Fibroblast of skin of right biceps (primary cell): ENCODE measurements around the gene ZHX3.

Source experiments
- DNase-seq: peaks from one replicate; pipeline ENCODE4 v3.0.0-alpha.2; 2013

ZHX3 gene

DNA sequence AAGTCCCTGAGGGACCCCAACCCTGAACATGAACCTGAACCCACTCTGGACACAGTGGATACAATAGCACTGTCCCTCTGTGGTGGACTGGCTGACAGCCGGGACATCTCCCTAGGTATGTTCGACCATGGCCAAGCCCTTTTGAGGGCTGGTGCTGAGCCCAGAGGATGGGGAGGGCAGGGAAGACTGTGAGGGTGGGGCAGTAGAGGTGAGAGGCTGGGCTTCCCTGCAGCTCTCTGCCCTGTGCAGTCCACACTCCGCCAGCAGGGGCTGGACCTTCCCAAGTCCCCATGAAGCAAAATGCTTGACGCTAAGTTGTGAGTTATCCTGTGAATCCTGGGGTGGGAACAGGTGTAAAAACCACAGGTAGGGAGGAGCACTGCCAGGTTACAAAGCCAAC lies 34.6 kb upstream of the ZHX3 start:
- DNase-seq = no peak

DNA sequence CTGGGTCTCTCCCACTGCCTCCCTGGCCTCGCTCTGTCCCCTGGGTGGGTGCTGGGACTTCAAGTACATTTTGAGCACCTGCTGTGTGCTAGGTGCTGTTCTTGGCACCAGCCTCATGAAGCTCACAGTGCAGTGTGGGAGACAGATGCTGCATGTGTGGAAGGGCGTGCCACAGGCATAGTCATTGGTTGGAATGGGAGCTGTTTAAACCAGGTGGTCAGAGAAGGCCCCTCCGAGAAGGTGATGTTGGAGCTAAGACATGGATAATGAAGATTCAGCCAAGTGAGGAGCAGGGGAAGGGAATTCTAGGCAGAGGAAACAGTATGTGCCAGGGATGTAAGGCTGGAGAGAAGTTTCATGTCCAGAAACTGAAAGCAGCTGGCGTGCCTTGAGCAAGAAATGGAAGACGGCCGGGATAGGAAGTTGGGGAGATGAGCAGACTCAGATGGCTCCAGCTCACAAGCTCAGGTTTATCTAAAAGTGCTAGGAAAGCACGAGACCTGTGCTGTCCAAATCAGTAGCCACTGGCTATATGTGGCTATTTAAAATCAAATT lies 33.0 kb upstream of the ZHX3 start:
- DNase-seq = no peak

DNA sequence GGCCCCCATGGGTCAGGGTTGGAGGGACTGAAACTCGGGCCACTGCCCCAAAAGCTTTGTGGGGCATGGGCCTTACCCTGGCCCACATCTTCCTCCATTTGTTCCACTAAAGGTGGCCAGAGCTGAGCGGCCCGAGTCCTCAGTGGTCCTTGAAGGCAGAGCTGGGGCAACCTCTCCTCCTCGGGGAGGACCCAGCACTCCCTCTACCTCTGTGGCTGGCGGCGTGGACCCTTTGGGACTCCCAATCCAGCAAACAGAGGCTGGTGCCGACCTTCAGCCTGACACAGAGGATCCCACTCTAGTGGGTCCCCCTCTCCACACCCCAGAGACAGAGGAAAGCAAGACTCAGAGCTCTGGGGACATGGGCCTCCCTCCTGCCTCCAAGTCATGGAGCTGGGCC lies 32.4 kb upstream of the ZHX3 start:
- DNase-seq = no peak

DNA sequence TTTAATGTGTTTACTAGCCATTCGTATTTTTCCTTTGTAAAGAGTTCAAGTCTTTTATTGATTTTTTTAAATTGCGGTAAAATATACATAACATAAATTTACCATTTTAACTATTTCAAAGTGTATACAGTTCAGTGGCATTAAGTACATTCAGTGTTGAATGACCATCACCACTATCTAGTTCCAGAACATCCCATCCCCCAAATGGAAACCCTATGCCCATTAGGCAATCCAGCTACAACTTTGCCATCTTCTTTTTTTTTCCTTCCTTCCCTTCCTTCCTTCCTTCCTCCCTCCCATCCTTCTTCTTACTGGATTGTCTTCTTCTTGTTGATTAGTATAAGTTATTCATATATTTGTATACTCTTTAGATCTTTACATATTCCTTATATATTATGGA lies 31.7 kb upstream of the ZHX3 start:
- no peak for DNase-seq

DNA sequence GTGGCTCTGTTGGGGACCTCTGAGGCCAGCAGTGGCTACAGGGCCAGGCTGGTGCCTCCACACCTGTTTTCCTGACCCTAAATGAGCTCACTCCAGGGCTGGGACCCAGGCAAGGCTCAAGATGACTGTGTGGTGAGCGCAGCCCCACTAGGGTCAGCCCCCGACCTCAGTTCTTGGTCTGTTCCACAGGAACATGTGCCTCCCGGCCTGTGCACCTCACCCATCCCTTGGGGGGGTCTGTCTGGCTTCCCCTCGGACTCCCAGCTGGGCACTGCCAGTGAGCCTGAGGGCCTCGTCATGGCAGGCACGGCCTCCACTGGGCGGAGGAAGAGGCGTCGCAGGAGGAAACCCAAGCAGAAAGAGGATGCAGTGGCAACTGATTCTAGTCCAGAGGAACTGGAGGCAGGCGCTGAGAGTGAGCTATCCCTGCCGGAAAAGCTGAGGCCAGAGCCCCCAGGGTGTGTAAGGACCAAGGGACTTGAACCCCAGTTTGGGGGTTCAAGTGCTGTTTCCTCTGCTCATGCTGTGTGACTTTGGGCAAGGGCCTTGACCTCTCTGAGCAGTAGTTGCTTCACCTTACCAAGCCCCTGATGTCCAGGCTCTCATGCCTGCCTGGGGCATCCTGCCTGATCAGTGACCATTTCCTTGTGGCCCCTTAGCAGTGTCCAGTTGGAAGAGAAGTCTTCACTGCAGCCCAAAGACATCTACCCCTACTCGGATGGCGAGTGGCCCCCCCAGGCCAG lies 31.1 kb upstream of the ZHX3 start:
- DNase-seq = no peak

DNA sequence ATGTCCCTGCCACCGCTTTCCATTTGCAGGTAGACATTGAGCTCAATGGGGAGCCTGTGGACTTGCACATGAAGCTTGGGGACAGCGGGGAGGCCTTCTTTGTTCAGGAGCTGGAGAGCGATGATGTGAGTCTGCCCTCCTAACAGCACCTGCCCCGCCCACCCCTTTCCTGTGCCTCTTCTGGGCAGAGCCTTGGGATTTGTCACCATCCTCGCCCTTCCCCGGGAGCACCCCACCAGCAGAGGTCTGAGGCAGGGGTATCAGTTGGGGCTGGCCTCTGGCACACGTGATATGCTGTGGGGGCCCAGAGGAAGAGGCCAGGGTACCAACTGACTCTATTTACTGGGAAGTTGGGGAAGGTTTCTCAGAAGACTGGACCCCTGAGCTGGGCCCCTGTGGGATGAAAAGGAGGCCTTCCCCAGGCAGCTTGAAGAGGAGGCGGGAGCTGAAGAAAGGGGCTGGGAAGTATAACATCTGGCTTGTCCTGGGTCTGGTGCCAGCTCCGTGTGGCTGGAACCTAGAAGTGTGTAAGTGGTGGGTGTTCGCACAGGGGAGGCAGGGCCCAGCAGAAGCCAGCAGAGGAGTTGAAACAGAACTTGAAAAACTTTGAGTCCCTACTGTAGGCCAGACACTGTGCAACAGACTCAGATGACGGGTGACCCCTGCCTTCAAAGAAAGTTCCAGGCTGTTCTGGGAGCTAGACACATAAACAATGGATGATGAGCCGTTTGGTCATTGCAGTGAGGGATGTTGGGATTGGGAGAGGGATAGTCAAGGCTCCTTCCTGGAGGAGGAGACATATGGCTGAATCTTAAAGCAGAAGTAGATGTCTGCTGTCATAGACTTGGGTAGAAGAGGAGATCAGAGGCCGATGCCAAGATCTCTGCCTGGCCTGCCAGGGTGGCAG lies 30.2 kb upstream of the ZHX3 start:
- no peak for DNase-seq

DNA sequence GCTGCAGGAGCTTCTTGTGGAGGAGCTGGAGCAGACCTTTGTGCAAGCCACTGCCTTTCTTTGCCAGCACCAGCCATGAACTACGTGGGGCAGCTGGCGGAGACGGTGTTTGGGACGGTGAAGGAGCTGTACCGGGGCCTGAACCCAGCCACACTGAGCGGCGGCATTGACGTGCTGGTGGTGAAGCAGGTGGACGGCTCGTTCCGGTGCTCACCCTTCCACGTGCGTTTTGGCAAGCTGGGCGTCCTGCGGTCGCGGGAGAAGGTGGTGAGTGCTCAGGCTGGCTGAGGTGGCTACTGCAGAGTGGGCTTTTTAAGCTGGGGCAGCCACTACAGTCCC lies 28.2 kb upstream of the ZHX3 start:
- DNase-seq = no peak

DNA sequence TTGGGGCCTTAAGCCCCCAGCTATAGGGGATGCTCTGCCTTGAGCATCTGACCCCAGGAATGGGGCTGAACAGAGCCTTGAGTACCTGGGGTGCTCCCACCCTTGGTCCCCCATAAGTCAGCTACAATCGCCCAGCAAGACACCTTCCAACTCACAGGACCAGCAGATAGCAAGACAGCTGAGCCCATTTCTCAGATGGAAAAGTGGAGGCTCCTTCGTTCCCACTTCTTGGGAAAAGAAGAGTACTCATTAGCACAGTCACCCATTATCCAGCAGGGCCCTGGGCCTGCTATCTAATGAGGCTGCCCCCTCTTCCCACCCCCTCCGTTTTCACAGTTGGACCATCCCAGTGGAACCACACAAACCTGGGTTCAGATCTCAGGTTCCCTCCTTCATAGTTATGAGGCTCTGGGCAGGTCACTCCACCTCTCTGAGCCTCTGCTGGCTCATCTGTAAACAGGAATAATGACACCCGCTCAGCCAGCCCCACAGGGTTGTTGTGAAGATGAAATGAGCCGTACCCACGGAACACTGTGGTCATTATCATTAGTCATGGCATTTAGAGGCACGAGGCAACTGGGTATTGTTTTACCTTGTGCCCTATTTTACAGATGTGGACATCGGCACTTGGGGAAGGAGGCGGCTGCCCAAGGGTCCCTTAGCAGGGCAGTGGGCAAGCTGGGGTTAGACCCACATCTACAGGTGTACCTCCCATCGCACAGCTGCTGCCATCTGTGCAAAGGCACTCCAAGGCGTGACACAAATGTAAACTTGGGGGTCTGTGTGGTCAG lies 27.6 kb upstream of the ZHX3 start:
- DNase-seq = no peak

DNA sequence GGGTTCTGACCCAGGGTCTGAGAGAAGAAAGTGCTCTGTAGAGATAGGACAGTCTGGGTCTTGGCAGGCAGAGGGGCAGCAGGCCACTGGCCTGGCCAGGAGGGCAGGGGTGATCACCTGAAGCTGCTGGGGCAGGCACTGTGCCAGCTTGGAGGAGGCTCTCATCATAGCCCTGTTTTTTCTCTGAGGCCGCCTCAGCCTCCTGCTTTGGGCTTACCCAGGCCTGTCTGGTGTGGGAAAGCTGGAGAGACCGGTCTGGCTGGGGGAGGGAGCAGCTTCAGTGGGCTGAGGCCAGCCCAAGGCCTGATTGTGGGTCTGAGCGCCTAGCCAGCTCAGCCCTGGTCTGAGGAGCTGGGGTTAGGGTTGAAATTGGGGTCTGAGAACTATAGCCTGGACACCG lies 26.9 kb upstream of the ZHX3 start:
- DNase-seq = no peak

DNA sequence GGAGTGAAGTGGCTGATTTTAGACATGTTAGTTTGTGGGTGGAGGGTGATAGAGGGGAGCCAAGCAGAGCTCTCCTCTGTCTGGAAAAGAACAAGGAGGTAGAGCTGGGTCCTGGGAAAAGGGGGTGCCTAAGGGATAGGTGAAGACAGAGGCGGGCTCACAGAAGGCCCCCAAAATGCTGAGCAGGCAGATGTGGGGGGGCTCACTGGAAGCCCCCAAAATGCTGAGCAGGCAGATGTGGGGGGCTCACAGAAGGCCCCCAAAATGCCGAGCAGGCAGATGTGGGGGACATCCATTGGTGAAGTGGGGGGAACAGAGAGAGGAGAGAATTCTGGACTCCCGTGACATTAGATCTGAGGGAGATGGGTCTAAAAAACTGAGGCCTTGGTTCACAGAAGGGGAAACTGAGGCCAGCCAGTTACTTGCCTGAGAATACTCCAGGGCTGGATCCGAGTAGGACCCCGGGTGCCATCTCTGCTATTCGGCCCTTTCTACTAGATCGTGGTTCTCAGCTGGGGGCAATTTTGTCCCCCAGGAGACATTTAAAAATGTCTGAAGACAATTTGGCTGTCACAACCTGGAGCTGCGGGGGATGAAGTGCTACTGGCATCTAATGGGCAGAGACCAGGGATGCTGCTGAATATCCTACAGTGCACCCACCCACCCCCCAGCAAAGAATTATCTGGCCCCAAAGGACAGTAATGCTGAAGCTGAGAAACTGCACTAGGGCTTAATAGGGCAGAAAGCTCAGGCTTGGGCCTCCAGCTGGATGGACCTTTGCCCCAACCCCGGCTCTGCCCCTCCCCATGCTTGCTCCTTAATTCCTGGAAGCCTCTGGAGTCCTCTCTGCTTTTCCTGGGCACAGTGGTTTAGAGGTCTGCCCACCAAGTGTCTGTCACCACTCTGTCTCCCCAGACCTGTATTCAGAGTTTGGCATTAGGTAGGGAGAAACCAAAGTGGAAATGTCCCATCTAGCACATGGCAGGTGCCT lies 25.2 kb upstream of the ZHX3 start:
- DNase-seq = no peak

DNA sequence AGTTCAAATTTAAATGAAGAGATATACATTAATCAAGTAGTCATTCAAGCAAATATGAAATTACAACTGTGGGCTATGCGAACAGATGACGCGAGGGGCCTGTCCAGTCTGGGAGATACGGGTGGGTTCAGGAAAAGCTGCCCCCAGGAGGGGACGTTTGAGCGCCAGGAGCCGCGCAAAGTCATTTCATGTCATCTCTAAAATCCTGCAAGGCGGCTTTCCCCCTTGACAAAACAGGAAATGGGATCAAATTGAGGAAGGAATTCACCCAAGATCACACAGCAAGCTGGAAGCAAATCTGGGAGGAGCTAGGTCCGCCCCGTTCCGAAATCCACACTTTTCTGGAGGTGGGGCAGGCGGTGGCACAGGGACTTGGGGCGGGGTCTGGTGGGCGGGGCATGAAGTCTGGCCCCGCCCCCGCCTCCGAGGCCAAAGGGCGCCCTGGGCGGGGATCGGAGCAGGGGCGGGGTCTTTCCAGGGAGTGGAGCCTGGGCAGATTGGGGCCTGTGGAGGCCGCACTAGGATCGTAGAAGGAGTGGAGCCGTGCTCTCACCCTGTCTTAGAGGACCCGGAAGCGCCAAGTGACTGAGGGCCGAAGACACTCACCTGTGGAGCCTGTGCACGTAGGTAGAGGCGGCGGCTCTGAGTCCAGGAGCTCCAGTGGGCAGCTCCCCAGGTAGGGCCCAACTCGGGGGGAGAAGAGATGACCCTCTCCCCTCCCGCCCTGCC lies 23.0 kb upstream of the ZHX3 start, which contains the start of gene LPIN3:
LPIN3 (plus strand) TSS at position 495 of the 729 bp plus-strand sequence. CDS start 4,983 bp downstream, outside the sequence.
- peak; percentile 87 for DNase-seq

DNA sequence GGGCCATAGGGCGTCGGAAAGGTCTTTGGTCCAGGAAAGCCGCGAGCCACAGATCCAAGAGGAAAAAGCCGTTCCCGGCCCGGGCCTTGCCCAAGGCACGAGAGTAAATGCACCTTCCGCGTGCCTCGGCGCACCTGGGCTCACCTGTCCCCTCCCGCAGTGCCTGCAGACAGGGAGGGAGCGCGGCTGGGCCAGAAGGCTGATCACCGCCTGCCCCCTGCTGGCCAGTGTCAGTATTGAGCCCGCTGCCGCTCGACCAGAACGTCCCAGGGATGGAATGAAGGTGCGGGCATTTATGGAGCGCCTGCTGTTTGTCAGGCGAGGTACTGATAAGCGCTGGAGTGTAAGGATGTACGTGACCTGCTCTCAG lies 22.4 kb upstream of the ZHX3 start:
- peak; percentile 63 for DNase-seq

DNA sequence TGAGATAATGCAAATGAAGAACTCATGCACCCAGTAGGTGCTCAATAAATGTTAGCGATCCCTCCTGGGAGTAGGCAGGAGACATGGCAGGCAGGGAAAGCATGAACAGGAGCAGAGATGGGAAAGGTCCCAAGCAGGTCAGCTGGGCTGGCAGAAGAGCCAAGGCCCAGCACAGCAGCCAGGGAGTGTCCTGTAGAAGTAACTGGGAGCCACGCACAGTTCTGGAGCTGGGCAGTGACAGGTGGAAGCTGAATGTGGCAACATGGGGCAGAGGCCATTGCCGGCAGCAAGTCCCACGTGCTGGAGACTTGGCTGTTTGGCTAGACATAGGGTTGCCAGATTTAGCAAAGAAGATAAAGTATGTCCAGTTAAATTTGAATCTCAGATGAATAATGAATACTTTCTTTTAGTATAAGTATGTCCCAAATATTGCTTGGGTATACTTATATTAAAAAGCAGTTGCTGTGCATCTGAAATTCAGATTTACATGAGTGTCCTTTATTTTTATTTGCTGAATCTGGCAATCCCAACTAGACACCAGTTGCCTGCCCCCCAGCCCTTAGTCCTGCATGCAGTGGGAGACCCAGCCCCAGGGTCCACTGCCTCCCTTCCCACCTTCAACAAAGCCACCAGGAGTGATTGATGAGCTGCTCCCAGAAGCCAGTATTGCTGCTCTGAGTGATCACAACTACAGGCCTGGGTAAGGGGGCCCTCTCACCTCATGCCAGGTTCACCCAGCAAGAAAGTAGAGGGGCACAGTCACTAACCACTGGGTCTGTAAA lies 19.4 kb upstream of the ZHX3 start:
- no peak for DNase-seq

DNA sequence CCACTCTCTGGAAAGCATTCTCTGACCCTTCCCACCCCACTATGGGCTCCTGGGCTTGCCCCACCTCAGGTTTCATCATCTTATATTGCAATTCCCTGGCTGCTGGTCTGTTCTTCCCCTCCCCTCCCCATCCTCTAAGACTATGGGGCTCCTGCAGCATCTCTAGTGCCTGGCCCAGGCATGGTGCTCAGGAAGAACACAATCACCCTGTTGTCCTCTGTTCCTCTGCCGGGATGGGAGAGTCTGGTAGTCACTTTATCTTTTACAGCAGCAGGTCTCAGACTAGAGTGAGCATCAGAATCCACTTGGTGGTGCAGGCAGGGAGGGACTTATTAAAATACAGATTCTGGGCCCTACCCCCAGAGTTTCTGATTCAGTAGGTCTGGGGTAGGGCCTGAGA lies 18.1 kb upstream of the ZHX3 start:
- DNase-seq = no peak

DNA sequence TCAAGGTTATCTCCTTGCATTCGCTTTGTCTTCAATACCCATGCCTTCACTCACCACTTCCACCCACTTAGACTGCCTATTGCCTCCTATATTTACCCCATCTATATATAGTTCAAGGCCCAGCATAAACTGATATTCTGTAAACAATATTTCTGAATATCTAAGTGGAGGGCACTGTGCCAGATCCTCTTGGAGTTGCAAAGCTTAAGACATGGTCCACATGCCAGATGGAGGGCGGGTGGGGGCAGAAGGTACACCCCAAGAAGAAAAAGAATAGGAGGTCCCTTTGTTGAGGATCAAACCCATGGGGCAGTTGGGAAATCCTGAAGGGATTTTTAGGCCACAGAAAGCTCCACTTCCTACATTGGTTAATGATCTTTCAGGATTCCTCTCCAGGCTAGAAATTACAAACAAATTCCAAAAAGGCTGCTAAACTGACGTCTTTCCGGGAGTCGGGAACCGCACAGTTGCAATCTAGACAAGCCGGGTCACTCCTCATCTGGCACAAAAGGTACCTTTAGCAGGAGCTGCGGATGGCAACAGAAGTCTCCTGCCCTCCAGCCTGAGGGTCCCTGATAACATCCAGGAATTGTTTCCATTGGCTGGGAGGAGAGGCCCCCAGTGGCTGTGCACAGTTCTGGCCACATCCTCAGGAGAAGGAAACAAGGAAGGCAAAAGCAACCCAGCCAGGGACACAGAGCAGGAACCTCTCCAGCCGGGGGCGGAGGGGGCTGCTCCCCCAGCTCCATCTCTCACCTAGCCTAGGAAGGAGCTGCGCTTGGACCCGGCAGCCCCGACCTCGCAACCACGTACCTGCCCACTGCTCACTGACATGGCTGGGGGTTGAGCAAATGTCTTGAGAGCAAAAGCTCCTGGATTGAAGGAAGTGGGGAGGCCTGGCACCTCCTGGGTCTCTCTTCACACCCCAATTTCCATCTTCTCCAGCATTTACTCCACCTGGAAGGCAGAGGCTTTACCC lies 17.2 kb upstream of the ZHX3 start:
- DNase-seq = no peak

DNA sequence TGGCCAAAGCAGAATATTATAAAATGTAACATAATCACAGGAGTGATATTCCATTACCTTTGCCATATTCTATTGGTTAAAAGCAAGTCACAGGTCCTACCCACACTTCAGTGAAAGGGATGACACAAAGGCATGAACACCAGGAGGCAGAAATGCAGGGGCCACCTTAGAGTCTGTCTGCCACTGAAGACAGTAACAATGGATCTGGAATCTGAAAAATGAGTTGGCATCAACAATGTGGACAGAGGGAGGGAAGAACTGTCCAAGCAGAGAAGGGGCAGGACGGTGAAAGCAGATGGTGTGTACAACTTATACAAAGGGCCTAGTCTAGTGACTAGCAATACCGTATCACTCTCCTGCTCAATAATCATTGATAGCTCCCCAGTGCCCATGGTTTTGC lies 16.5 kb upstream of the ZHX3 start:
- DNase-seq = no peak

DNA sequence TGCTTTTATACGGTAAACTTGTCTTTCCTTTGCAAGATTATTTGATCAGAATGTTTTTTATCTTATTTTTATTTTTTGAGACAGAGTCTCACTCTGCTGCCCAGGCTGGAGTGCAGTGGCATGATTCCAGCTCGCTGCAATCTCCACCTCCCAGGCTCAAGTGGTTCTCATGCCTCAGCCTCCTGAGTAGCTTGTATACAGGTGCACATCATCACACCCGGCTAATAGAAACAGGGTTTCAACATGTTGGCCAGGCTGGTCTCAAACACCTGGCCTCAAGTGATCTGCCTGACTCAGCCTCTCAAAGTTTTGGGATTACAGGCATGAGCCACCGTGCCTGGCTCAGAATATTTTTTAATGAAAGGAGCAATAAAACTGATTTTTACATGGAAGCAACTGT lies 14.2 kb upstream of the ZHX3 start:
- DNase-seq = no peak

DNA sequence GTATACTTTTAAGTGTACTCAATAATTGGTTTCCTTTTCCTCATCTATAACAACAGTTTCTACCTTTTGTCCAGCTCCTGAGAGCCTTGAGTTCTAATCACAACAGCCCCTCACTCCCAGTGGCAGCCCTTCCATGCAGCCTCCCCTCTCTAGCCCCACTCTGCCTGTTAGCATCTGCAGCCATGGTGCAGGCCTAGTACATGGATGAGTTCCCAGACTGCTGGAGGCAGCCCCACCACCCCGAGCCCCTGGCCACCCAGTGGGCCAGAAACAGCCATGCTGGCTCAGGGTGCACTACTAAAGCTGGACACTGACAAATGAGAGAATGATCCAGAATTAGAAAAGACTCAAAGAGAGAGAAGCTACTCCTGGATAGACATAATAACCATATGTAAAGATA lies 13.4 kb upstream of the ZHX3 start:
- no peak for DNase-seq

DNA sequence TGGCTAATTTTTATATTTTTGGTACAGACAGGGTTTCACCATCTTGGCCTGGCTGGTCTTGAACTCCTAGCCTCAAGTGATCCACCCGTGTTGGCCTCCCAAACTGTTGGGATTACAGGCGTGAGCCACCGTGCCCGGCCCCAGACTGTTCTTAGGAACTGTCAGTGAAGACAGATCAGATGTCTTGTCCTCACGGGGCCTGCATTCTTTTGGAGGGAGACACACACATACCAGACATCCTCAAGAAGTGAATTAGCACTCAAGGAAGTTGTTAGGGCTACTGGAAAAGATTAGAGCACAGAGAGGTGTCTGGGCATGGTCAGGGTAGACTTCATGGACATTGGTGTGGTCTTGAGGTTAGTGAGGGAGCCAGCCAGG lies 12.8 kb upstream of the ZHX3 start:
- peak; percentile 77 for DNase-seq
